Glutamatergic neuron (in vitro differentiated cells): ENCODE results near the gene TCF12. TPM values are rescaled to one million over a fixed set of nuclear protein-coding genes. Genes with fewer than 3 reads are reported as not detected.

Experiments used
- DNase-seq: peaks from one replicate; pipeline ENCODE4 v3.0.0; 2022
- H3K27ac Mint-ChIP-seq: one replicate; pipeline ENCODE4 v1.8.0; 2020; ENCODE audit warnings: mild to moderate bottlenecking, mixed read lengths, inconsistent platforms; ENCODE audit not compliant: unreplicated experiment
- H3K27me3 Mint-ChIP-seq: one replicate; pipeline ENCODE4 v1.8.0; 2020; ENCODE audit warnings: mild to moderate bottlenecking, moderate library complexity, mixed read lengths, inconsistent platforms; ENCODE audit not compliant: unreplicated experiment
- H3K36me3 Mint-ChIP-seq: one replicate; pipeline ENCODE4 v1.8.0; 2020; ENCODE audit warnings: mild to moderate bottlenecking, mixed read lengths, inconsistent platforms; ENCODE audit not compliant: unreplicated experiment
- H3K4me1 Mint-ChIP-seq: one replicate; pipeline ENCODE4 v1.8.0; 2020; ENCODE audit warnings: mild to moderate bottlenecking, low read depth, mixed read lengths, inconsistent platforms; ENCODE audit not compliant: unreplicated experiment
- H3K4me3 Mint-ChIP-seq: one replicate; pipeline ENCODE4 v1.8.0; 2020; ENCODE audit warnings: mild to moderate bottlenecking, mixed read lengths, inconsistent platforms; ENCODE audit not compliant: unreplicated experiment
- H3K9me3 Mint-ChIP-seq: one replicate; pipeline ENCODE4 v1.8.0; 2020; ENCODE audit warnings: mild to moderate bottlenecking, moderate library complexity, mixed read lengths, inconsistent platforms; ENCODE audit not compliant: unreplicated experiment
- total RNA-seq: library from RNA; stranded (reverse); fragmentation: NEBNext Ultra II Directional; extraction: Animal tissue kit (Norgen Biotek cat#: 25700); gene quantifications from one replicate; pipeline ENCODE4 v1.2.1, GENCODE V29; 2021; ENCODE audit not compliant: unreplicated experiment
- TF ChIP-seq, protein P1 (sequence below): fragments of 200-600 bp; sonication (generic); IDR thresholded peaks from one replicate; pipeline ENCODE4 v1.5.0; 2021; ENCODE audit not compliant: partially characterized antibody, unreplicated experiment

TCF12 gene
- total RNA-seq, 1 donor from 2014 or later: 140 TPM

DNA sequence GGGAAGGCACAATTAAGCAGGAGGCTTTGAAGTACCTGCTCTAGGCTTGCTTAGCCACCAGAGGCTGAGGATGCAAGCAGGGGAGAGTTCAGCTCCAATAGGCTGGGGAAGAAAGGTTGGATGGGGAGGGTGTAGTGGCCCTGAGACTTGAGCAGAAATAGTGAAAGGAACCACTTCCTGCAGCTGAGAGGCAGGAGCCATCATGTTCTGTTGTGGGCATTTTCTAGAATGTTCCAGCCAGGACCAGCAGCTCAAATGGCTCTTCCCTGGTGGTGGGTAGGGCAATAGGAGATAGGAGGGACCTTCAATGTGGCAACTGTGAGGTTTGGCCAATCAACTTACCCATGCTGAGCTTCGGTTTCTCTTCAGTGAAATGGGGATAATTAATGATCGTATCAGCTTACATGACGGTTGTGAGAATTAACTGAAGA lies 378.7 kb downstream of the TCF12 start:
- TF ChIP-seq, protein P1, sequence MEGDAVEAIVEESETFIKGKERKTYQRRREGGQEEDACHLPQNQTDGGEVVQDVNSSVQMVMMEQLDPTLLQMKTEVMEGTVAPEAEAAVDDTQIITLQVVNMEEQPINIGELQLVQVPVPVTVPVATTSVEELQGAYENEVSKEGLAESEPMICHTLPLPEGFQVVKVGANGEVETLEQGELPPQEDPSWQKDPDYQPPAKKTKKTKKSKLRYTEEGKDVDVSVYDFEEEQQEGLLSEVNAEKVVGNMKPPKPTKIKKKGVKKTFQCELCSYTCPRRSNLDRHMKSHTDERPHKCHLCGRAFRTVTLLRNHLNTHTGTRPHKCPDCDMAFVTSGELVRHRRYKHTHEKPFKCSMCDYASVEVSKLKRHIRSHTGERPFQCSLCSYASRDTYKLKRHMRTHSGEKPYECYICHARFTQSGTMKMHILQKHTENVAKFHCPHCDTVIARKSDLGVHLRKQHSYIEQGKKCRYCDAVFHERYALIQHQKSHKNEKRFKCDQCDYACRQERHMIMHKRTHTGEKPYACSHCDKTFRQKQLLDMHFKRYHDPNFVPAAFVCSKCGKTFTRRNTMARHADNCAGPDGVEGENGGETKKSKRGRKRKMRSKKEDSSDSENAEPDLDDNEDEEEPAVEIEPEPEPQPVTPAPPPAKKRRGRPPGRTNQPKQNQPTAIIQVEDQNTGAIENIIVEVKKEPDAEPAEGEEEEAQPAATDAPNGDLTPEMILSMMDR: no peak
- Mint-ChIP-seq H3K4me3 (no peak overlapping the region), H3K27ac (no peak overlapping the region), H3K36me3 (no peaks in the 10 kb centered on the region), H3K9me3 (peaks cover 3% of the 10 kb centered on the region), H3K27me3 (peaks cover under 1% of the 10 kb centered on the region), H3K4me1 (peaks cover 6% of the 10 kb centered on the region)
- no peak for DNase-seq

DNA sequence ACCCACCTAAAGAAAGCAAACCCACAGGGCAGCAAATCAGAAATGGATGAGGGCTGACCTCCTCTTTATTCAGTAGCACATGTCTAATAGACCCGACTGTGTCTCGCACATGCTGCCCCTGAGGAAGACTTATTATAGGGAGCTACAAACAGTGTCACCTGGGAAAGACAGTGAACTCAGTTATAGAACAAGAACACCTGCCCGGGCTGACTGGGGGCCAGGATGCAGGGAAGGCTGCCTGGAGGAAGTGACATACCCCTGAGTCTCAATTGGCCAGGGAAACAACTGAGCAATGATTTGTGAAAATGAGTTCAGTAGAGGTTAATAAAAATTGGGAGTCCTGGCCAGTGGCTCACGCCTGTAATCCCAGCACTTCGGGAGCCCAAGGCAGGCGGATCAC lies 379.2 kb downstream of the TCF12 start:
- TF ChIP-seq, protein P1: no peak
- Mint-ChIP-seq H3K27me3 (no peaks in the 10 kb centered on the region), H3K9me3 (peaks cover 3% of the 10 kb centered on the region), H3K36me3 (no peaks in the 10 kb centered on the region), H3K4me3 (no peak overlapping the region), H3K4me1 (peaks cover 6% of the 10 kb centered on the region), H3K27ac (no peak overlapping the region)
- no peak for DNase-seq

DNA sequence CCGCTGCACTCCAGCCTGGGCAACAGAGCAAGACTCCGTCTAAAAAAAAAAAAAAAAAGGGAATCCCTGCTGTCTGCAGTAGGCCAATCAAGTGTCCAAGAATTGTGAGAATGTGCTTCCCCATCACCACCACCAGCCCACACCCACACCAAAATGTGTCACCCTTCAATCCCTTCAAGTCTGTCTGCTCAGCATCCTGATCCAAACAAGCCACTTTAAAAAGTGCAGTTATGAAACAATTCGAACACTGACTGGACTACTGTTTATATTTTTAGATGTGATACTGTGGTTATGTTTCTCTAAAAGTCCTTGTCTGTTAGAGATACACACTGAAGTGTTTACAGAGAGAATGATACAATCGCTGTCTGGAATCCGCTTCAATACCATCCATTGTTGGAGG lies 379.8 kb downstream of the TCF12 start:
- no peaks in the 10 kb centered on the region for H3K27me3 Mint-ChIP-seq
- no peak overlapping the region for H3K27ac Mint-ChIP-seq
- peaks cover 3% of the 10 kb centered on the region for H3K9me3 Mint-ChIP-seq
- H3K4me1 Mint-ChIP-seq: peaks cover 6% of the 10 kb centered on the region
- no peak overlapping the region for H3K4me3 Mint-ChIP-seq
- DNase-seq: no peak
- TF ChIP-seq, protein P1: no peak
- no peaks in the 10 kb centered on the region for H3K36me3 Mint-ChIP-seq

DNA sequence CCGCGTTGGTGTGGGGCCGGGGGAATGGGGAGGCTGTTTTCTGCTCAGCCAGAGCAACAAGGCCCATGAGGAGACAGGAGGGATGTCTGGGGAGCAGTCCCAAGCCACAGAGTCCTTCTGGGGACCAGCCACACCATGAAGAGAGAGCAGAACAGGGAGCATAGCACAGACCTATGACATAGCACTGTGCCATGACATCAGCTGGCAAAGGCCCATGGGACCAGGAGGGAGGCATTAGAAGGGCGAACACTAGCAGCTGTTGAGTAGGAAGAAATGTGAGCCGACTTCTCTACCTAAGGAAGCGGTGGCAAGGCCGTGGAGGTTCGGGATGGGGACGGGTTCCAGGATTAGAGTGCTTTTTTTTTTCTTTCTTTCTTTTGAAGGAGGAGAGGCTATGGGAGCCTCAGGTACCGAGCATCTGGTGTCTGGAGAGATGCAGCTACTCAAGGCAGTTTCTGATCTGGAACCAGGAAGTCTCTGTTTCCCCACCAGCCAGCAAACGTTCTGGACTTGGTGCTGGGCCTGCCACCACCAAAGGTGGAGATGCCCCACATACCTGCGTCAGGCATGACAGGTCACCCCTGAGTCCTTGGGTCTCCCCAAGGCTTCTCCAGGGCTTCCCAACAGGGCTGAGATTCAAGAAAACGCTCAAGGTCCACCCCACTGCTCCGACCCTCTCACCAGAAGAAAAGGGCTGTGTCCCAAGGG lies 380.6 kb downstream of the TCF12 start:
- Mint-ChIP-seq H3K27me3 (no peaks in the 10 kb centered on the region), H3K4me1 (peaks cover 6% of the 10 kb centered on the region), H3K36me3 (no peaks in the 10 kb centered on the region), H3K27ac (no peak overlapping the region), H3K9me3 (peaks cover 3% of the 10 kb centered on the region), H3K4me3 (no peak overlapping the region)
- TF ChIP-seq, protein P1: no peak
- DNase-seq: no peak

DNA sequence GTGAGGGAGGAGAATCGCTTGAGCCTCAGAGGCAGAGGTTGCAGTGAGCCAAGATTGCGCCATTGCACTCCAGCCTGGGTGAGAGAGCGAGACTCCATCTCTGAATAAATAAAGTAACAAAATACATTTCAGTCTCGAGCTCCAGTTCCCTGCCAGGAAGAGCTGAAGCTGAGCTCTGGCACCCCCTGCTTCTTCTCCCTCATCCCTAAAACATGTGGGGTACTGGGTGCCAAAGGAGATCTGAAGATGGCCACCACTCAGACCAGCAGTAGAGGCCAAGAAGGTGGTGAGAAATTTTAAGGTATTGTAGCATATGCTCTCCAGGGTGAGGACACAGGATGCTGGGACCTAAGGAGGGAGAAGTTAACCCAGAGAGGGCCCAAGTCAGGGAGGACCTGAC lies 382.9 kb downstream of the TCF12 start:
- no peak for DNase-seq
- Mint-ChIP-seq H3K4me3 (no peak overlapping the region), H3K9me3 (peaks cover 7% of the 10 kb centered on the region), H3K4me1 (peaks cover 15% of the 10 kb centered on the region), H3K27me3 (peaks cover 2% of the 10 kb centered on the region), H3K27ac (no peak overlapping the region), H3K36me3 (no peaks in the 10 kb centered on the region)
- TF ChIP-seq, protein P1: no peak
